HEK293 (cell line): Measurements from ENCODE around the gene CLMN.
A peak's percentile ranks its signal among the peaks of the same experiment; 100 is the strongest.

Source experiments
- AEBP2 ChIP-seq: fragments of 450-650 bp; formaldehyde crosslinking; IDR thresholded peaks from 2 replicates; pipeline ENCODE4 v1.5.1; 2016; ENCODE audit warnings: missing biosample characterization, missing genetic modification characterization, borderline replicate concordance
- BCL11B ChIP-seq: fragments of 450-650 bp; formaldehyde crosslinking; IDR thresholded peaks from 2 replicates; pipeline ENCODE4 v1.5.1; 2016; ENCODE audit warnings: low read depth, missing biosample characterization, missing genetic modification characterization
- FEZF1 ChIP-seq: fragments of 450-650 bp; formaldehyde crosslinking; IDR thresholded peaks from 2 replicates; pipeline ENCODE4 v1.5.1; 2016; ENCODE audit warnings: missing biosample characterization, missing genetic modification characterization
- GLI4 ChIP-seq: fragments of 450-650 bp; formaldehyde crosslinking; IDR thresholded peaks from 2 replicates; pipeline ENCODE4 v1.5.1; 2016; ENCODE audit warnings: missing biosample characterization, missing genetic modification characterization
- HOXC10 ChIP-seq: sonication (generic); formaldehyde crosslinking; IDR thresholded peaks from 2 replicates; pipeline ENCODE4 v1.8.1; 2023; ENCODE audit warnings: mild to moderate bottlenecking, missing genetic modification reagents
- KLF8 ChIP-seq: fragments of 450-650 bp; formaldehyde crosslinking; IDR thresholded peaks from 2 replicates; pipeline ENCODE4 v1.5.1; 2016; ENCODE audit warnings: missing biosample characterization, missing genetic modification characterization
- PRDM1 ChIP-seq: fragments of 450-650 bp; formaldehyde crosslinking; IDR thresholded peaks from 2 replicates; pipeline ENCODE4; 2016; ENCODE audit warnings: missing biosample characterization, missing genetic modification characterization
- SCRT1 ChIP-seq: fragments of 450-650 bp; formaldehyde crosslinking; IDR thresholded peaks from 2 replicates; pipeline ENCODE4 v1.5.1; 2016; ENCODE audit warnings: missing biosample characterization, missing genetic modification characterization, borderline replicate concordance
- SP7 ChIP-seq: fragments of 450-650 bp; formaldehyde crosslinking; IDR thresholded peaks from 2 replicates; pipeline ENCODE4 v1.5.1; 2016; ENCODE audit warnings: missing biosample characterization, missing genetic modification characterization
- ZBTB11 ChIP-seq: fragments of 450-650 bp; formaldehyde crosslinking; conservative IDR thresholded peaks from 2 replicates; pipeline ENCODE4 v1.5.1; 2016; ENCODE audit warnings: low read depth, missing biosample characterization, missing genetic modification characterization
- ZBTB17 ChIP-seq: fragments of 450-650 bp; formaldehyde crosslinking; IDR thresholded peaks from 2 replicates; pipeline ENCODE4 v1.5.1; 2016; ENCODE audit warnings: missing biosample characterization, missing genetic modification characterization
- ZBTB21 ChIP-seq: fragments of 450-650 bp; formaldehyde crosslinking; IDR thresholded peaks from 2 replicates; pipeline ENCODE4 v1.5.1; 2017; ENCODE audit warnings: missing biosample characterization, missing genetic modification characterization
- ZFHX2 ChIP-seq: fragments of 450-650 bp; formaldehyde crosslinking; conservative IDR thresholded peaks from 2 replicates; pipeline ENCODE4 v1.5.1; 2016; ENCODE audit warnings: missing biosample characterization, missing genetic modification characterization
- ZNF132 ChIP-seq: fragments of 450-650 bp; formaldehyde crosslinking; IDR thresholded peaks from 2 replicates; pipeline ENCODE4 v1.5.1; 2017; ENCODE audit warnings: missing biosample characterization, missing genetic modification characterization, borderline replicate concordance
- ZNF148 ChIP-seq: fragments of 450-650 bp; formaldehyde crosslinking; IDR thresholded peaks from 2 replicates; pipeline ENCODE4 v1.5.0; 2017; ENCODE audit warnings: missing biosample characterization, missing genetic modification characterization, borderline replicate concordance
- ZNF211 ChIP-seq: fragments of 450-650 bp; formaldehyde crosslinking; IDR thresholded peaks from 2 replicates; pipeline ENCODE4 v1.5.1; 2016; ENCODE audit warnings: low read depth, missing biosample characterization, missing genetic modification characterization
- ZNF223 ChIP-seq: fragments of 450-650 bp; formaldehyde crosslinking; IDR thresholded peaks from 2 replicates; pipeline ENCODE4 v1.5.1; 2016; ENCODE audit warnings: missing biosample characterization, missing genetic modification characterization
- ZNF280C ChIP-seq: fragments of 450-650 bp; formaldehyde crosslinking; IDR thresholded peaks from 2 replicates; pipeline ENCODE4 v1.5.1; 2016; ENCODE audit warnings: missing biosample characterization, missing genetic modification characterization
- ZNF404 ChIP-seq: fragments of 450-650 bp; formaldehyde crosslinking; IDR thresholded peaks from 2 replicates; pipeline ENCODE4 v1.5.1; 2017; ENCODE audit warnings: missing biosample characterization, missing genetic modification characterization
- ZNF548 ChIP-seq: fragments of 450-650 bp; formaldehyde crosslinking; IDR thresholded peaks from 2 replicates; pipeline ENCODE4 v1.5.1; 2016; ENCODE audit warnings: missing biosample characterization, missing genetic modification characterization
- ZNF624 ChIP-seq: fragments of 450-650 bp; formaldehyde crosslinking; IDR thresholded peaks from 2 replicates; pipeline ENCODE4 v1.5.1; 2017; ENCODE audit warnings: missing biosample characterization, missing genetic modification characterization
- ZNF704 ChIP-seq: fragments of 450-650 bp; formaldehyde crosslinking; IDR thresholded peaks from 2 replicates; pipeline ENCODE4 v1.5.1; 2016; ENCODE audit warnings: missing biosample characterization, missing genetic modification characterization
- ZNF707 ChIP-seq: fragments of 450-650 bp; formaldehyde crosslinking; IDR thresholded peaks from 2 replicates; pipeline ENCODE4 v1.5.1; 2016; ENCODE audit warnings: missing biosample characterization, missing genetic modification characterization
- ZNF777 ChIP-seq: fragments of 450-650 bp; formaldehyde crosslinking; IDR thresholded peaks from 2 replicates; pipeline ENCODE4 v1.5.1; 2017; ENCODE audit warnings: missing biosample characterization, missing genetic modification characterization, borderline replicate concordance
- ZSCAN23 ChIP-seq: fragments of 450-650 bp; formaldehyde crosslinking; IDR thresholded peaks from 2 replicates; pipeline ENCODE4 v1.5.1; 2016; ENCODE audit warnings: missing biosample characterization, missing genetic modification characterization
- ZSCAN4 ChIP-seq: fragments of 450-650 bp; formaldehyde crosslinking; IDR thresholded peaks from 2 replicates; pipeline ENCODE4 v1.5.1; 2017; ENCODE audit warnings: missing biosample characterization, missing genetic modification characterization

CLMN gene

GRCh38 chr14:95256002-95256775 lies 63.5 kb downstream of the CLMN start (continued):
- TF ChIP-seq KLF8 (tag by site-specific recombination): no peak
- no peak for TF ChIP-seq ZNF624 (tag by site-specific recombination)
- TF ChIP-seq ZNF707 (tag by site-specific recombination): no peak
- TF ChIP-seq ZNF548: no peak
- TF ChIP-seq ZBTB21 (tag by site-specific recombination): peak; percentile 64
- TF ChIP-seq ZNF777 (tag by site-specific recombination): no peak
- TF ChIP-seq ZNF223 (tag by site-specific recombination): no peak
- TF ChIP-seq SP7 (tag by site-specific recombination): peak; percentile 100
- TF ChIP-seq AEBP2 (tag by site-specific recombination): no peak
- TF ChIP-seq ZBTB11 (tag by site-specific recombination): no peak
- TF ChIP-seq ZNF404 (tag by site-specific recombination): no peak
- no peak for TF ChIP-seq ZNF211 (tag by site-specific recombination)
- TF ChIP-seq GLI4 (tag by site-specific recombination): no peak
- no peak for TF ChIP-seq ZBTB17 (tag by site-specific recombination)
- no peak for TF ChIP-seq ZSCAN4 (tag by site-specific recombination)
- no peak for TF ChIP-seq ZNF148
- TF ChIP-seq ZFHX2 (tag by site-specific recombination): peak; percentile 86
- peak; percentile 89; the same call in 1 of the 2 replicates for TF ChIP-seq SCRT1 (tag by site-specific recombination)
- TF ChIP-seq BCL11B (tag by site-specific recombination): no peak
- TF ChIP-seq ZSCAN23: no peak
- TF ChIP-seq FEZF1 (tag by site-specific recombination): peak; percentile 43
- no peak for TF ChIP-seq ZNF704
- TF ChIP-seq ZNF132: no peak
- TF ChIP-seq PRDM1 (tag by site-specific recombination): no peak
- no peak for TF ChIP-seq ZNF280C
- no peak for TF ChIP-seq HOXC10 (CRISPR knock-in tag)
